Activated naive CD4-positive, alpha-beta T cell treated with anti-CD3 and anti-CD28 coated beads for 36 hours (primary cell): ENCODE data around the gene VAV2. TPM values are rescaled to one million over a fixed set of nuclear protein-coding genes. Genes with fewer than 3 reads are reported as not detected.
"Not testable (repeated sequence)": the region's sequence is repeated elsewhere in the genome, so short reads cannot be mapped to it uniquely, and the experiment has no call there.

Experiments used
- CTCF ChIA-PET: fragments of 350-600 bp; sonication (Branson Sonifier 250); formaldehyde crosslinking; loops from one replicate; lab custom pipeline; 2021; ENCODE audit warnings: antibody characterized with exemption; lab: Charles Lee
- DNase-seq: peaks from one replicate; pipeline ENCODE4 v3.0.0-alpha.2; 2020
- H3K27ac Mint-ChIP-seq: one replicate; pipeline ENCODE4 v1.8.0; 2021; ENCODE audit warnings: mild to moderate bottlenecking, mixed read lengths
- H3K27me3 Mint-ChIP-seq: one replicate; pipeline ENCODE4 v1.8.0; 2021; ENCODE audit warnings: low read depth, mixed read lengths
- H3K36me3 Mint-ChIP-seq: one replicate; pipeline ENCODE4 v1.8.0; 2021; ENCODE audit warnings: low read depth, mixed read lengths
- H3K4me1 Mint-ChIP-seq: one replicate; pipeline ENCODE4 v1.8.0; 2021; ENCODE audit warnings: low read depth, mixed read lengths
- H3K4me3 Mint-ChIP-seq: one replicate; pipeline ENCODE4 v1.8.0; 2021; ENCODE audit warnings: mild to moderate bottlenecking, moderate library complexity, mixed read lengths
- H3K9me3 Mint-ChIP-seq: one replicate; pipeline ENCODE4 v1.8.0; 2021; ENCODE audit warnings: mixed read lengths
- intact Hi-C: fragments of 100-400 bp; cut with micrococcal nuclease; formaldehyde crosslinking; loops from one replicate; pipeline ENCODE4 v1.15.1; 2023
- total RNA-seq, 2 experiments: library from RNA; stranded (reverse); gene quantifications; one replicate each; pipeline ENCODE4 v1.2.3, GENCODE V29; 2021

VAV2 gene
- total RNA-seq, 2 experiments from 2014 or later = 3.4 to 3.8 TPM

GRCh38 chr9:133992780-133993634 lies 883 bp upstream of the VAV2 start:
- peaks cover 3% of the 10 kb centered on the region for H3K27me3 Mint-ChIP-seq
- peaks cover 2% of the 10 kb centered on the region for H3K4me1 Mint-ChIP-seq
- H3K9me3 Mint-ChIP-seq = no peaks in the 10 kb centered on the region
- intact Hi-C loops = loop anchor here (1.0 to 10.0 kb wide), 4 partner anchors 75 to 460 kb away; partner anchors contain the start of gene BRD3
- no peak overlapping the region for H3K27ac Mint-ChIP-seq
- peak; percentile 74 for DNase-seq
- peak overlapping the region; percentile 60 for H3K4me3 Mint-ChIP-seq
- CTCF ChIA-PET = interaction anchor here (1.0 to 5.0 kb wide), 15 partner anchors 9 to 513 kb away, joined by 3 to 84 read pairs (median 4); partner anchors contain the start of gene BRD3OS
- H3K36me3 Mint-ChIP-seq = no peaks in the 10 kb centered on the region

GRCh38 chr9:133991214-133991921 lies 756 bp downstream of the VAV2 start:
- Mint-ChIP-seq H3K4me3 (peak overlapping the region; percentile 55), H3K27me3 (peaks cover 3% of the 10 kb centered on the region), H3K9me3 (no peaks in the 10 kb centered on the region), H3K36me3 (no peaks in the 10 kb centered on the region), H3K27ac (no peak overlapping the region), H3K4me1 (peaks cover 2% of the 10 kb centered on the region)
- no peak for DNase-seq
- intact Hi-C loops = loop anchor here (5.0 to 10.0 kb wide), 2 partner anchors 334 to 397 kb away; no protein-coding TSS in a partner anchor
- CTCF ChIA-PET = interaction anchor here (0.6 kb wide), 1 partner anchor 143 kb away, joined by 3 read pairs; no protein-coding TSS in a partner anchor

- CTCF ChIA-PET = interaction anchor here (0.6 to 0.7 kb wide), 2 partner anchors 140 to 144 kb away, joined by 3 read pairs; no protein-coding TSS in a partner anchor
- no peaks in the 10 kb centered on the region for H3K36me3 Mint-ChIP-seq
- H3K27ac Mint-ChIP-seq = no peak overlapping the region
- DNase-seq = no peak
- H3K27me3 Mint-ChIP-seq = peaks cover 3% of the 10 kb centered on the region
- H3K4me1 Mint-ChIP-seq = peaks cover 2% of the 10 kb centered on the region
- H3K4me3 Mint-ChIP-seq = peak overlapping the region; percentile 55
- intact Hi-C loops = loop anchor here (5.0 to 10.0 kb wide), 2 partner anchors 333 to 396 kb away; no protein-coding TSS in a partner anchor
- H3K9me3 Mint-ChIP-seq = no peaks in the 10 kb centered on the region
Measured at GRCh38 chr9:133990366-133991213, 1.5 kb downstream of the VAV2 start.

GRCh38 chr9:133989625-133990365 lies 2.3 kb downstream of the VAV2 start:
- CTCF ChIA-PET = interaction anchor here (0.7 kb wide), 1 partner anchor 140 kb away, joined by 3 read pairs; no protein-coding TSS in a partner anchor
- no peaks in the 10 kb centered on the region for H3K36me3 Mint-ChIP-seq

GRCh38 chr9:133988771-133989170 lies 3.4 kb downstream of the VAV2 start:
- intact Hi-C loops, DNase-seq, CTCF ChIA-PET, H3K9me3 Mint-ChIP-seq, H3K27me3 Mint-ChIP-seq, H3K36me3 Mint-ChIP-seq, H3K4me3 Mint-ChIP-seq, H3K4me1 Mint-ChIP-seq, H3K27ac Mint-ChIP-seq: not testable (repeated sequence)

More at GRCh38 chr9:133989625-133990365, 2.3 kb downstream of the VAV2 start:
- H3K9me3 Mint-ChIP-seq = no peaks in the 10 kb centered on the region
- DNase-seq = no peak
- peaks cover 2% of the 10 kb centered on the region for H3K4me1 Mint-ChIP-seq
- intact Hi-C loops = loop anchor here (5.0 to 10.0 kb wide), 2 partner anchors 332 to 395 kb away; no protein-coding TSS in a partner anchor
- peaks cover 3% of the 10 kb centered on the region for H3K27me3 Mint-ChIP-seq
- H3K4me3 Mint-ChIP-seq = no peak overlapping the region
- H3K27ac Mint-ChIP-seq = no peak overlapping the region

GRCh38 chr9:133987946-133988665 lies 4.0 kb downstream of the VAV2 start:
- no peak for DNase-seq
- no peaks in the 10 kb centered on the region for H3K9me3 Mint-ChIP-seq
- H3K27ac Mint-ChIP-seq = no peak overlapping the region
- peaks cover 3% of the 10 kb centered on the region for H3K27me3 Mint-ChIP-seq
- intact Hi-C loops = no loop called here
- no peak overlapping the region for H3K4me3 Mint-ChIP-seq
- no peaks in the 10 kb centered on the region for H3K4me1 Mint-ChIP-seq
- CTCF ChIA-PET = no interaction called here
- no peaks in the 10 kb centered on the region for H3K36me3 Mint-ChIP-seq

- no peak overlapping the region for H3K27ac Mint-ChIP-seq
Measured at GRCh38 chr9:133987446-133987788, 4.7 kb downstream of the VAV2 start.

GRCh38 chr9:133986774-133987445 lies 5.2 kb downstream of the VAV2 start:
- no peak for DNase-seq
- Mint-ChIP-seq H3K4me1 (no peaks in the 10 kb centered on the region), H3K9me3 (no peaks in the 10 kb centered on the region), H3K36me3 (no peaks in the 10 kb centered on the region), H3K27ac (no peak overlapping the region), H3K27me3 (peaks cover 3% of the 10 kb centered on the region), H3K4me3 (no peak overlapping the region)
- intact Hi-C loops = no loop called here
- CTCF ChIA-PET = interaction anchor here (0.7 kb wide), 1 partner anchor 206 kb away, joined by 3 read pairs; no protein-coding TSS in a partner anchor

More at GRCh38 chr9:133987446-133987788, 4.7 kb downstream of the VAV2 start:
- Mint-ChIP-seq H3K27me3 (peaks cover 3% of the 10 kb centered on the region), H3K9me3 (no peaks in the 10 kb centered on the region), H3K4me3 (no peak overlapping the region), H3K36me3 (no peaks in the 10 kb centered on the region), H3K4me1 (no peaks in the 10 kb centered on the region)
- intact Hi-C loops = no loop called here
- no peak for DNase-seq
- CTCF ChIA-PET = no interaction called here

- no peak for DNase-seq
- intact Hi-C loops = no loop called here
- no peaks in the 10 kb centered on the region for H3K9me3 Mint-ChIP-seq
- H3K36me3 Mint-ChIP-seq = no peaks in the 10 kb centered on the region
- CTCF ChIA-PET = no interaction called here
- no peak overlapping the region for H3K27ac Mint-ChIP-seq
- no peak overlapping the region for H3K4me3 Mint-ChIP-seq
- H3K27me3 Mint-ChIP-seq = peaks cover 3% of the 10 kb centered on the region
- H3K4me1 Mint-ChIP-seq = no peaks in the 10 kb centered on the region
Measured at GRCh38 chr9:133986061-133986460, 6.1 kb downstream of the VAV2 start.

- no peak for DNase-seq
- Mint-ChIP-seq H3K4me1 (no peaks in the 10 kb centered on the region), H3K36me3 (no peaks in the 10 kb centered on the region), H3K27ac (no peak overlapping the region), H3K9me3 (no peaks in the 10 kb centered on the region), H3K27me3 (no peaks in the 10 kb centered on the region), H3K4me3 (no peak overlapping the region)
- CTCF ChIA-PET = interaction anchor here (0.9 to 1.4 kb wide), 2 partner anchors 11 to 201 kb away, joined by 3 to 4 read pairs; no protein-coding TSS in a partner anchor
- intact Hi-C loops = no loop called here
Measured at GRCh38 chr9:133982971-133983720, 9.0 kb downstream of the VAV2 start.
